Endothelial cell of umbilical vein (primary cell): ENCODE data around the gene EPC2. TPM values are rescaled to one million over a fixed set of nuclear protein-coding genes. Genes with fewer than 3 reads are reported as not detected.
"Not testable (repeated sequence)": the region's sequence is repeated elsewhere in the genome, so short reads cannot be mapped to it uniquely, and the experiment has no call there.

Source experiments
- BruUV-seq: library from RNA; stranded (reverse); fragments of 400-500 nt; replicated peaks from 2 replicates; lab custom pipeline; 2021; lab: Mats Ljungman, UMichigan
- CTCF ChIA-PET: fragments of 300-600, 350-600 bp; sonication (Branson Sonifier 250); formaldehyde crosslinking; loops from one replicate; lab custom pipeline; 2021; ENCODE audit warnings: antibody characterized with exemption, inconsistent platforms; lab: Charles Lee
- POLR2A ChIA-PET: fragments of 300-600, 350-600 bp; sonication (Branson Sonifier 250); formaldehyde crosslinking; loops from one replicate; lab custom pipeline; 2021; ENCODE audit warnings: antibody characterized with exemption, inconsistent platforms; lab: Charles Lee
- DNase-seq: peaks from one replicate; pipeline ENCODE4 v3.0.0-alpha.2; 2011; ENCODE audit warnings: low read depth, low spot score
- FAIRE-seq: peaks from 2 replicates; lab custom pipeline; 2011; peaks lifted over from hg19 to GRCh38; lab: Jason Lieb, UNC
- H2AFZ ChIP-seq: 2 replicates; pipeline ENCODE4 v1.6.0; 2012; ENCODE audit warnings: low read depth, low read length, control low read depth, inconsistent platforms
- H3K27ac ChIP-seq: 2 replicates; pipeline ENCODE4 v1.5.1; 2011; ENCODE audit warnings: low read depth, mild to moderate bottlenecking, control low read depth, low read length, moderate library complexity; ENCODE audit not compliant: insufficient read depth
- H3K27me3 ChIP-seq, 2 experiments: 2 replicates each; pipeline versions ENCODE4 v1.6.0 to v1.6.1; 2011; ENCODE audit warnings: low read length in 2 of 2, mixed read lengths in 1 of 2; ENCODE audit not compliant: control insufficient read depth in 2 of 2, insufficient read depth in 2 of 2
- H3K36me3 ChIP-seq, 2 experiments: 2 replicates in 1 of 2; 3 replicates in 1 of 2; pipeline ENCODE4 v1.5.1; 2011; ENCODE audit warnings: low read length in 2 of 2, mild to moderate bottlenecking in 1 of 2, moderate library complexity in 1 of 2; ENCODE audit not compliant: control insufficient read depth in 2 of 2, insufficient read depth in 2 of 2; ENCODE audit errors: extremely low read depth in 1 of 2
- H3K4me1 ChIP-seq: 3 replicates; pipeline ENCODE4 v1.5.1; 2011; ENCODE audit warnings: mild to moderate bottlenecking, low read length; ENCODE audit not compliant: control insufficient read depth, insufficient read depth; ENCODE audit errors: extremely low read depth
- H3K4me2 ChIP-seq: 2 replicates; pipeline ENCODE4 v1.6.1; 2011; ENCODE audit warnings: low read length, control low read depth, mixed read lengths; ENCODE audit not compliant: insufficient read depth
- H3K4me3 ChIP-seq, 3 experiments: fragments of 200-600 bp in 1 of 3; sonication (generic), shearing (Covaris generic) in 1 of 3; replicated peaks in 1 of 3; 2 replicates each; pipeline ENCODE4 v1.5.1; 2011 to 2016; ENCODE audit warnings: control low read depth in 3 of 3, low read length in 3 of 3, mild to moderate bottlenecking in 2 of 3, inconsistent platforms in 1 of 3, low read depth in 1 of 3, moderate library complexity in 1 of 3; ENCODE audit not compliant: insufficient read depth in 1 of 3
- H3K79me2 ChIP-seq: 2 replicates; pipeline ENCODE4 v1.6.0; 2012; ENCODE audit warnings: low read length, inconsistent platforms; ENCODE audit not compliant: control insufficient read depth, insufficient read depth
- H3K9ac ChIP-seq: replicated peaks from 2 replicates; pipeline ENCODE3; 2011; ENCODE audit warnings: low read length, control low read depth; ENCODE audit not compliant: insufficient read depth; ENCODE audit errors: extremely low read depth
- H3K9me1 ChIP-seq: replicated peaks from 3 replicates; pipeline ENCODE4 v1.6.0; 2011; ENCODE audit warnings: mild to moderate bottlenecking, low read length; ENCODE audit not compliant: control insufficient read depth, insufficient read depth; ENCODE audit errors: extremely low read depth
- H3K9me3 ChIP-seq: replicated peaks from 2 replicates; pipeline ENCODE4 v1.5.1; 2012; ENCODE audit warnings: low read length, inconsistent platforms; ENCODE audit not compliant: control insufficient read depth, insufficient read depth
- H4K20me1 ChIP-seq: replicated peaks from 2 replicates; pipeline ENCODE3; 2011; ENCODE audit warnings: mild to moderate bottlenecking, low read length; ENCODE audit not compliant: control insufficient read depth, insufficient read depth; ENCODE audit errors: extremely low read depth
- EZH2 ChIP-seq: IDR thresholded peaks from 2 replicates; pipeline ENCODE4 v1.6.1; 2012; ENCODE audit warnings: borderline replicate concordance, low read depth, mild to moderate bottlenecking, moderate library complexity, low read length, inconsistent platforms; ENCODE audit not compliant: severe bottlenecking
- FOS ChIP-seq: IDR thresholded peaks from 2 replicates; pipeline ENCODE4 v1.6.1; 2011; ENCODE audit warnings: mild to moderate bottlenecking, low read length, moderate library complexity, borderline replicate concordance; ENCODE audit not compliant: insufficient read depth
- GATA2 ChIP-seq: IDR thresholded peaks from 2 replicates; pipeline ENCODE4 v1.7.0; 2011; ENCODE audit warnings: low read depth, mild to moderate bottlenecking, moderate library complexity, mixed read lengths, low read length; ENCODE audit not compliant: insufficient read length, insufficient read depth
- JUN ChIP-seq: IDR thresholded peaks from 2 replicates; pipeline ENCODE4 v1.6.1; 2011; ENCODE audit warnings: borderline replicate concordance, low read depth; ENCODE audit not compliant: insufficient read length, insufficient read depth
- MYC ChIP-seq: IDR thresholded peaks from one replicate; pipeline ENCODE4 v1.6.1; 2011; ENCODE audit warnings: mild to moderate bottlenecking, low read depth, low read length
- POLR2A ChIP-seq: IDR thresholded peaks from 2 replicates; pipeline ENCODE4 v1.6.1; 2012; ENCODE audit warnings: low read depth, mild to moderate bottlenecking, control low read depth, low read length
- POLR2AphosphoS5 ChIP-seq: IDR thresholded peaks from 2 replicates; pipeline ENCODE4 v1.6.1; 2012; ENCODE audit warnings: low read depth, mild to moderate bottlenecking, control low read depth, low read length, moderate library complexity; ENCODE audit not compliant: insufficient read depth
- dilution Hi-C: fragments of 300-500 bp; cut with MboI; formaldehyde crosslinking; loops from one replicate; pipeline ENCODE4 v1.15.0; 2019; ENCODE audit warnings: low sequenced_read_pairs; ENCODE audit not compliant: extremely low pct_ligation_motif_present
- intact Hi-C: fragments of 100-400 bp; cut with micrococcal nuclease; formaldehyde crosslinking; loops from one replicate; pipeline ENCODE4 v1.10.0; 2022
- polyA plus RNA-seq, 4 experiments: library from polyadenylated mRNA; depleted of rRNA in 3 of 4; stranded (reverse) in 3 of 4; unstranded in 1 of 4; fragments of >200 nt; gene quantifications; 2 replicates each; pipeline versions ENCODE4 v1.2.1 to v1.2.3, GENCODE V29; 2011 to 2012; ENCODE audit warnings: missing spikeins in 1 of 4
- total RNA-seq: library from RNA; stranded (reverse); gene quantifications from 2 replicates; pipeline ENCODE4 v1.2.3, GENCODE V29; 2021
- TF ChIP-seq, protein P1 (sequence below), 2 donors: IDR thresholded peaks; 1 replicate in 1 of 2; 2 replicates in 1 of 2; pipeline ENCODE4 v1.5.1; 2011; ENCODE audit warnings: low read length in 2 of 2, mild to moderate bottlenecking in 2 of 2, moderate library complexity in 2 of 2, control low read depth in 1 of 2, inconsistent platforms in 1 of 2, low read depth in 1 of 2; ENCODE audit not compliant: insufficient read depth in 1 of 2; ENCODE audit errors: extremely low read depth in 1 of 2
- TF ChIP-seq, protein P2 (sequence below): IDR thresholded peaks from 2 replicates; pipeline ENCODE4 v1.6.1; 2011; ENCODE audit not compliant: insufficient read depth, insufficient read length

Gene EPC2
- total and polyA plus RNA-seq, 2 donors (not counting 3 experiments of a cell fraction or from before 2014, with no cell fraction given), result 15.1 to 25.2 TPM

- Histone ChIP-seq H3K4me1 (no peaks in the 10 kb centered on the region), H3K27ac (no peak overlapping the region), H2AFZ (no peak overlapping the region), H3K4me3 (no peak overlapping the region), H3K79me2 (peaks cover 66% of the 10 kb centered on the region), H3K27me3 (no peaks in the 10 kb centered on the region), H3K36me3 (no peaks in the 10 kb centered on the region), H3K9me1 (peaks cover 5% of the 10 kb centered on the region), H4K20me1 (peaks cover 7% of the 10 kb centered on the region), H3K4me2 (no peak overlapping the region), H3K9ac (no peak overlapping the region), H3K9me3 (no peaks in the 10 kb centered on the region)
- dilution Hi-C loops, result no loop called here
- ChIA-PET POLR2A (no interaction called here), CTCF (interaction anchor here (0.5 to 1.9 kb wide), 3 partner anchors 11 to 24 kb away, joined by 3 to 10 read pairs (median 3); no protein-coding TSS in a partner anchor)
- BruUV-seq, result no TSS peak
- no peak for TF ChIP-seq MYC
- TF ChIP-seq GATA2, result no peak
- no peak for TF ChIP-seq POLR2AphosphoS5
- TF ChIP-seq, protein P1, sequence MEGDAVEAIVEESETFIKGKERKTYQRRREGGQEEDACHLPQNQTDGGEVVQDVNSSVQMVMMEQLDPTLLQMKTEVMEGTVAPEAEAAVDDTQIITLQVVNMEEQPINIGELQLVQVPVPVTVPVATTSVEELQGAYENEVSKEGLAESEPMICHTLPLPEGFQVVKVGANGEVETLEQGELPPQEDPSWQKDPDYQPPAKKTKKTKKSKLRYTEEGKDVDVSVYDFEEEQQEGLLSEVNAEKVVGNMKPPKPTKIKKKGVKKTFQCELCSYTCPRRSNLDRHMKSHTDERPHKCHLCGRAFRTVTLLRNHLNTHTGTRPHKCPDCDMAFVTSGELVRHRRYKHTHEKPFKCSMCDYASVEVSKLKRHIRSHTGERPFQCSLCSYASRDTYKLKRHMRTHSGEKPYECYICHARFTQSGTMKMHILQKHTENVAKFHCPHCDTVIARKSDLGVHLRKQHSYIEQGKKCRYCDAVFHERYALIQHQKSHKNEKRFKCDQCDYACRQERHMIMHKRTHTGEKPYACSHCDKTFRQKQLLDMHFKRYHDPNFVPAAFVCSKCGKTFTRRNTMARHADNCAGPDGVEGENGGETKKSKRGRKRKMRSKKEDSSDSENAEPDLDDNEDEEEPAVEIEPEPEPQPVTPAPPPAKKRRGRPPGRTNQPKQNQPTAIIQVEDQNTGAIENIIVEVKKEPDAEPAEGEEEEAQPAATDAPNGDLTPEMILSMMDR (IDR thresholded peaks at IDR 0.05; ENCODE audit: extremely low read depth in 1 of 2, insufficient read depth in 1 of 2, low read depth in 1 of 2, low read length in 2 of 2), result no peak
- no peak for TF ChIP-seq FOS
- TF ChIP-seq, protein P2, sequence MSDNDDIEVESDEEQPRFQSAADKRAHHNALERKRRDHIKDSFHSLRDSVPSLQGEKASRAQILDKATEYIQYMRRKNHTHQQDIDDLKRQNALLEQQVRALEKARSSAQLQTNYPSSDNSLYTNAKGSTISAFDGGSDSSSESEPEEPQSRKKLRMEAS, result no peak
- no peak for TF ChIP-seq EZH2
- TF ChIP-seq POLR2A, result no peak
- no peak for TF ChIP-seq JUN
- DNase-seq (no peak), FAIRE-seq (no peak)
- intact Hi-C loops, result no loop called here
Observed at GRCh38 chr2:148687543-148687942, 43.0 kb downstream of the EPC2 start.

GRCh38 chr2:148688011-148688410 is 43.5 kb downstream of the EPC2 start:
- FAIRE-seq, result not testable (repeated sequence)

More at GRCh38 chr2:148688011-148688410, 43.5 kb downstream of the EPC2 start:
- H3K4me1 ChIP-seq, dilution Hi-C loops, H2AFZ ChIP-seq, H4K20me1 ChIP-seq, H3K4me2 ChIP-seq, H3K27ac ChIP-seq, H3K9me1 ChIP-seq, H3K9ac ChIP-seq, H3K36me3 ChIP-seq, H3K9me3 ChIP-seq, POLR2A ChIA-PET, intact Hi-C loops, H3K4me3 ChIP-seq, BruUV-seq, DNase-seq, H3K27me3 ChIP-seq: not testable (repeated sequence)
- peaks cover 61% of the 10 kb centered on the region for H3K79me2 ChIP-seq
- CTCF ChIA-PET, result interaction anchor here (0.5 to 1.9 kb wide), 2 partner anchors 10 to 12 kb away, joined by 3 to 10 read pairs; no protein-coding TSS in a partner anchor
